ENCODE data around the gene TOMM7. TPM values are rescaled to one million over a fixed set of nuclear protein-coding genes. Genes with fewer than 3 reads are reported as not detected.

Gene TOMM7
- polyA plus RNA-seq, 1 of the 3 experiments (the other 2 are of a cell fraction), result 546 TPM

GRCh38 chr7:22827563-22827962, 4.9 kb upstream of the TOMM7 start:
- Histone ChIP-seq H3K4me2 (no peak overlapping the region), H3K9me3 (no peaks in the 10 kb centered on the region), H3K27ac (ENCODE audit: low read depth in 2 of 2, low read length in 1 of 2) (no peak overlapping the region), H3K79me2 (ENCODE audit: insufficient read depth) (peaks cover under 1% of the 10 kb centered on the region; the same call in 1 of the 2 replicates), H4K20me1 (ENCODE audit: insufficient read depth) (no peaks in the 10 kb centered on the region), H3F3A (replicated peaks; ENCODE audit: insufficient read depth) (no peaks in the 10 kb centered on the region), H3K9me2 (no peaks in the 10 kb centered on the region), H3K36me3 (replicated peaks in 1 of 2; ENCODE audit: control insufficient read depth in 1 of 2, insufficient read depth in 2 of 2, low read length in 1 of 2) (no peaks in the 10 kb centered on the region), H2AFZ (ENCODE audit: low read depth) (no peak overlapping the region), H3K9ac (no peak overlapping the region), H3K4me1 (ENCODE audit: control insufficient read depth in 1 of 2, insufficient read depth in 2 of 2, low read depth in 1 of 2, low read length in 1 of 2) (peaks cover 0 to 2% of the 10 kb centered on the region in 2 experiments; a peak in 1 of 4 replicates), H3K4me3 (ENCODE audit: low read depth in 2 of 2, low read length in 1 of 2) (no peak overlapping the region), H3K27me3 (ENCODE audit: insufficient read depth) (peaks cover 23% of the 10 kb centered on the region; the same call in 1 of the 2 replicates)
- ChIA-PET POLR2A (no interaction called here), CTCF (no interaction called here)
- no peak for DNase-seq
- TF ChIP-seq RFX5 (IDR thresholded peaks at IDR 0.05; ENCODE audit: low read length) (no peak), EZH2phosphoT487 (IDR thresholded peaks at IDR 0.05; ENCODE audit: borderline replicate concordance, low read depth) (no peak), CHD2 (IDR thresholded peaks at IDR 0.05; ENCODE audit: low read length, partially characterized antibody) (no peak), NRF1 (IDR thresholded peaks at IDR 0.05; ENCODE audit: low read depth, low read length) (no peak), FOSL2 (IDR thresholded peaks at IDR 0.05; ENCODE audit: borderline replicate concordance, low read depth) (no peak), TAF1 (IDR thresholded peaks at IDR 0.05; ENCODE audit: borderline replicate concordance, low read depth, low read length) (no peak), PBX3 (IDR thresholded peaks at IDR 0.05) (no peak), TEAD4 (IDR thresholded peaks at IDR 0.05; ENCODE audit: borderline replicate concordance, insufficient read depth) (no peak), TCF12 (IDR thresholded peaks at IDR 0.05) (no peak), MXI1 (IDR thresholded peaks at IDR 0.05; ENCODE audit: low read depth, low read length) (no peak), RXRA (IDR thresholded peaks at IDR 0.05; ENCODE audit: borderline replicate concordance, low read depth) (no peak), USF1 (IDR thresholded peaks at IDR 0.05; ENCODE audit: borderline replicate concordance, low read depth) (no peak), JUND (IDR thresholded peaks at IDR 0.05) (no peak), FOXJ3 (CRISPR knock-in tag; IDR thresholded peaks at IDR 0.05) (no peak), EP300 (IDR thresholded peaks at IDR 0.05; ENCODE audit: borderline replicate concordance in 1 of 2, low read depth in 1 of 2, low read length in 1 of 2) (no peak), MEF2A (IDR thresholded peaks at IDR 0.05; ENCODE audit: borderline replicate concordance, low read depth) (no peak), POLR2AphosphoS5 (IDR thresholded peaks at IDR 0.05; ENCODE audit: low read depth, low read length) (no peak), IRF3 (IDR thresholded peaks at IDR 0.05; ENCODE audit: low read depth, low read length) (no peak)
